22Rv1 (cell line): ENCODE results near the gene ATF6B.

Source experiments
- ZFX ChIP-seq: fragments of 450-650 bp; IDR thresholded peaks from 2 replicates; pipeline ENCODE4 v1.6.1; 2017; ENCODE audit warnings: antibody characterized with exemption, borderline replicate concordance
- TF ChIP-seq, protein P1 (sequence below): fragments of 450-650 bp; IDR thresholded peaks from 2 replicates; pipeline ENCODE4 v1.5.1; 2017; ENCODE audit warnings: mild to moderate bottlenecking

DNA sequence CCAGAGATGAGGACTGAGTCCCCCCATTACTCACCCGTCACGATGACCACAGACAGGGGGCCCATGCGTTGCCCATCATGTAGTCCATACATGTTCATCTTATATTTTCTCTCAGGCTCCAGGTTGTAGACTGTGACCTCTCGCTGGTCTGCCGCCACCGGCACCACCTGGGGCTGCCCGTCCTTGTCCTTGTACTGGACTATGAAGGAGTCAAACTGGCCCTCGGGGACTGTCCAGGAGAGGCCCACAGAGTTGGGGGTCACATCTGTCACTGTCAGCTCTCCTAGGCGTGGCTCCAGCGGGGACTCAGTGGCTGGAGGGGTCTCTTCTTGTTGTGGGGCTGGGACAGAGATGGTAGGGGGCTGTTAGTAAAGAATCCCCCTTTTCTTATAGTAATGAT is 54.4 kb downstream of the ATF6B start:
- TF ChIP-seq, protein P1, sequence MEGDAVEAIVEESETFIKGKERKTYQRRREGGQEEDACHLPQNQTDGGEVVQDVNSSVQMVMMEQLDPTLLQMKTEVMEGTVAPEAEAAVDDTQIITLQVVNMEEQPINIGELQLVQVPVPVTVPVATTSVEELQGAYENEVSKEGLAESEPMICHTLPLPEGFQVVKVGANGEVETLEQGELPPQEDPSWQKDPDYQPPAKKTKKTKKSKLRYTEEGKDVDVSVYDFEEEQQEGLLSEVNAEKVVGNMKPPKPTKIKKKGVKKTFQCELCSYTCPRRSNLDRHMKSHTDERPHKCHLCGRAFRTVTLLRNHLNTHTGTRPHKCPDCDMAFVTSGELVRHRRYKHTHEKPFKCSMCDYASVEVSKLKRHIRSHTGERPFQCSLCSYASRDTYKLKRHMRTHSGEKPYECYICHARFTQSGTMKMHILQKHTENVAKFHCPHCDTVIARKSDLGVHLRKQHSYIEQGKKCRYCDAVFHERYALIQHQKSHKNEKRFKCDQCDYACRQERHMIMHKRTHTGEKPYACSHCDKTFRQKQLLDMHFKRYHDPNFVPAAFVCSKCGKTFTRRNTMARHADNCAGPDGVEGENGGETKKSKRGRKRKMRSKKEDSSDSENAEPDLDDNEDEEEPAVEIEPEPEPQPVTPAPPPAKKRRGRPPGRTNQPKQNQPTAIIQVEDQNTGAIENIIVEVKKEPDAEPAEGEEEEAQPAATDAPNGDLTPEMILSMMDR = no peak
- TF ChIP-seq ZFX = no peak
